Mammary epithelial cell (primary cell): ENCODE data around the gene SMCO4.

Experiments
- CTCF ChIP-seq, 2 donors: IDR thresholded peaks in 1 of 2; conservative IDR thresholded peaks in 1 of 2; 2 replicates each; pipeline ENCODE4 v1.5.1; 2011 to 2012; ENCODE audit warnings: inconsistent platforms in 2 of 2, low read length in 2 of 2, mild to moderate bottlenecking in 2 of 2, control low read depth in 1 of 2, low read depth in 1 of 2; ENCODE audit not compliant: insufficient read depth in 1 of 2; ENCODE audit errors: extremely low read depth in 1 of 2
- EZH2 ChIP-seq: IDR thresholded peaks from 2 replicates; pipeline ENCODE4 v1.6.1; 2012; ENCODE audit warnings: low read length, inconsistent platforms, borderline replicate concordance

GRCh38 chr11:93492464-93493251, 50.5 kb downstream of the SMCO4 start:
- TF ChIP-seq EZH2 (no peak), CTCF (conservative IDR thresholded peaks at IDR 0.05 in 1 of 2, IDR thresholded peaks at IDR 0.05 in 1 of 2; ENCODE audit: extremely low read depth in 1 of 2, insufficient read depth in 1 of 2, low read depth in 1 of 2, low read length in 2 of 2) (no peak)
